ENCODE data around the gene SERPINA6. TPM values are rescaled to one million over a fixed set of nuclear protein-coding genes. Genes with fewer than 3 reads are reported as not detected.

Gene SERPINA6
- total RNA-seq, 2 donors from 2014 or later: not detected

- DNase-seq (ENCODE audit: low spot score): no peak
- intact Hi-C loops (cut with DNase I): no loop called here
Measured at GRCh38 chr14:94331462-94331861, 8.3 kb upstream of the SERPINA6 start.

- intact Hi-C loops (cut with DNase I): no loop called here
- no peak for DNase-seq (ENCODE audit: low spot score)
Measured at GRCh38 chr14:94330857-94331256, 7.7 kb upstream of the SERPINA6 start.

GRCh38 chr14:94330432-94330831 is 7.3 kb upstream of the SERPINA6 start:
- no peak for DNase-seq (ENCODE audit: low spot score)
- intact Hi-C loops (cut with DNase I): no loop called here

- intact Hi-C loops (cut with DNase I): no loop called here
- DNase-seq (ENCODE audit: low spot score): no peak
Measured at GRCh38 chr14:94329857-94330256, 6.7 kb upstream of the SERPINA6 start.

- DNase-seq (ENCODE audit: low spot score): no peak
- intact Hi-C loops (cut with DNase I): no loop called here
Measured at GRCh38 chr14:94328196-94328595, 5.1 kb upstream of the SERPINA6 start.

- DNase-seq (ENCODE audit: low spot score): no peak
- intact Hi-C loops (cut with DNase I): no loop called here
Measured at GRCh38 chr14:94321421-94322271, 1.5 kb downstream of the SERPINA6 start.

- no peak for DNase-seq (ENCODE audit: low spot score)
- intact Hi-C loops (cut with DNase I): no loop called here
Measured at GRCh38 chr14:94320243-94320642, 2.9 kb downstream of the SERPINA6 start.

GRCh38 chr14:94317259-94317658 is 5.9 kb downstream of the SERPINA6 start:
- intact Hi-C loops (cut with DNase I): no loop called here
- DNase-seq (ENCODE audit: low spot score): peak; percentile 89

- no peak for DNase-seq (ENCODE audit: low spot score)
- intact Hi-C loops (cut with DNase I): no loop called here
Measured at GRCh38 chr14:94316692-94317091, 6.4 kb downstream of the SERPINA6 start.

GRCh38 chr14:94314890-94315289 is 8.2 kb downstream of the SERPINA6 start:
- intact Hi-C loops (cut with DNase I): no loop called here
- DNase-seq (ENCODE audit: low spot score): no peak

GRCh38 chr14:94313991-94314655 is 9.0 kb downstream of the SERPINA6 start:
- DNase-seq (ENCODE audit: low spot score): peak; percentile 78
- intact Hi-C loops (cut with DNase I): no loop called here

GRCh38 chr14:94312481-94313246 is 10.5 kb downstream of the SERPINA6 start:
- intact Hi-C loops (cut with DNase I): no loop called here
- no peak for DNase-seq (ENCODE audit: low spot score)

GRCh38 chr14:94310248-94310647 is 12.9 kb downstream of the SERPINA6 start:
- DNase-seq (ENCODE audit: low spot score): no peak
- intact Hi-C loops (cut with DNase I): no loop called here

- intact Hi-C loops (cut with DNase I): no loop called here
Measured at GRCh38 chr14:94309721-94310120, 13.4 kb downstream of the SERPINA6 start.

GRCh38 chr14:94307410-94307992 is 15.6 kb downstream of the SERPINA6 start:
- DNase-seq (ENCODE audit: low spot score): no peak
- intact Hi-C loops (cut with DNase I): no loop called here

More at GRCh38 chr14:94309721-94310120, 13.4 kb downstream of the SERPINA6 start:
- DNase-seq (ENCODE audit: low spot score): no peak

GRCh38 chr14:94306047-94306978 is 16.8 kb downstream of the SERPINA6 start:
- DNase-seq (ENCODE audit: low spot score): no peak
- intact Hi-C loops (cut with DNase I): no loop called here

GRCh38 chr14:94305620-94306019 is 17.5 kb downstream of the SERPINA6 start:
- no peak for DNase-seq (ENCODE audit: low spot score)
- intact Hi-C loops (cut with DNase I): no loop called here

- intact Hi-C loops (cut with DNase I): no loop called here
- DNase-seq (ENCODE audit: low spot score): no peak
Measured at GRCh38 chr14:94304243-94304642, 18.9 kb downstream of the SERPINA6 start.

GRCh38 chr14:94303111-94303510 is 20.0 kb downstream of the SERPINA6 start:
- no peak for DNase-seq (ENCODE audit: low spot score)
- intact Hi-C loops (cut with DNase I): no loop called here

Data from posterior vena cava (tissue), 2 donors.